SKM-1 (cell line): ENCODE data around the gene CD58.
A peak's percentile ranks its signal among the peaks of the same experiment; 100 is the strongest.

Experiments used
- DNase-seq: peaks from one replicate; lab custom pipeline; 2025; ENCODE audit not compliant: unreplicated experiment; lab: John Stamatoyannopoulos, UW

The CD58 gene

DNA sequence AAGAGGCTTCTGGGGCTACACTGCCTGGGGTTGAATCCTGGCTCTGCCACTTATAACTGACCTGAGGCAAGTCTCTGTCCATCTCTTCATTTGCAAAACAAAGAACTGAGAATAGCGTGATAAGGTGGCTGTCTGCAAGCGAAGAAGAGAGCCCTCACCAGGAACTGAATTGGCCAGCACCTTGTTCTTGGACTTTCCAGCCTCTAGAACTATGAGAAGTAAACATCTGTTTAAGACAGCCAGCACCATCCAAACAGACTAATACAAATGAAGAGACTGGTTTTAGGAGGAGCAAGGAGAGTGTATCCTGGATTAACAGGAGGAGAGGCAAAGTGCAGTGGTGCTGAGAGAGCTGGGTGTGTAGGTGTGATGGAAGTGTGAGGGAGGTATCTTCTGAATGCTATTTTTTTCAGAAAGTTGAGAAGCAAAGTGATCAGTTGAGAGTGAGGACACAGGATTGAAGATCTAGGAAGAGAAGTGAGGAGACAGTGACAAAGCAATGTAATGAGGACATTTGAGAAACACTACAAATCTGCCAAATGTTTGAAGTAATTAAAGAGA lies 59.3 kb downstream of the CD58 start:
- no peak for DNase-seq

DNA sequence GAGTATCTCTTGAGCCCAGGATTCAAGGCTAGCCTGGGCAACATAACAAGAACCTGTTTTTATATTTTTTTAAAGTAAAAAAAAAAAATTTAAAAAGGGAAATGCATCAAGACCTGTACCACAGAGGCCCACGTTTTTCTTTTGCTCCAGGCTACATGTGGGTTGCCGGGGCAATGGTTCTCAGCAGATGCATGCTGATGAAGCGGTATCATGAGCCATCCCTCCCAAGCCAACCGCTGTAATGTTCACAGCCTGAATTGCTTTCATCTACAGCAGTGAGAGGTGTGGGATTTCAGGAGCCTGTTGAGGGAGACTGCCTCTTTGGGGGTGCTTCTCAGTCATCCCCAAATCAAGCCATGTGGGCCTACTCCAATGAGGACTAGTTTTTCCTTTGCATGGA lies 60.5 kb downstream of the CD58 start:
- no peak for DNase-seq

DNA sequence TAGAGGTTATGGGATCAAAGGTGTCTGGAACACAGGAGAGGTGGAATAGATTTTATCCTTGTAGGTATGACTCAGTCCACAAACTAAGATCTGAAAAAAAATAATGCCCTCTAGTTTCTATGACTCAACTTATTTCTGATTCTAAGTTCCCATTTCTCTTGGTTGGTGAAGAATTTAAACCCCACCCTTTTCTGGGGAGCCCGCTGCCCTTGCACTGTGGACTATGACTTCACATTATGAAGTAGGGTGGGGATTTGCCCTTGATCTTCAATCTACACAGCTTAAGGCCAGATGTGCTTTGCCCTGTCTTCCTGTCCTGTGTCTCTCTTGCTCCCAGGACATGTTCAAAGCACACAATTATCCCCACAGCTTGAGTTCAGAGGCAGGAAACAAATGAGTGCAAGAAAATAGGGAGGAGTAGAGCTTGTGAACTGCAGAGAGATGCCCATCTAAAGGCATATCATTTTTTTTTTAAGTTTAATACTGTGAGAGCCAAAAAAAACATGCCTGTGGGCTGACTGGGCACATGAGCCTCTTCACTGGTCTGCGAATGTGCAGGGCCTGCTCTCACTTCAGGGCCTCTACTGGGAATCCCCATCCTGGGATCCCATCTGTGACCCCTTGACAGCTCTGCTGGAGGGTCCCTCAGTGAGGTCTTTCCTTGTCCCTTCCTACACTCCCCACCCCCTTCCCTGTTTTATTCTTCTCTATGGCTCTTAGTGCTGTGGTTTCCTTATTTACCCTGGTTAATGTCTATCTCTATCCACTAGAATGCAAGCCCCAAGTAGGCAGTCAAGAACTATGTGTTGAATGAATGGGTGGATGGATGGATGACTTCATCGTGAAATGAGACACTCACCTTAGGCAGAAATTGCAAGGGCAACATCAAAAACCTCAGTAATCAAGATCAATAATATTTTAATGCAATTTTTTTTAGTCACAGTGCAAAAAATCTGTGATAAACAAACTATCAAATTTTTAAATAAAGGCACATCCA lies 61.5 kb downstream of the CD58 start:
- no peak for DNase-seq

DNA sequence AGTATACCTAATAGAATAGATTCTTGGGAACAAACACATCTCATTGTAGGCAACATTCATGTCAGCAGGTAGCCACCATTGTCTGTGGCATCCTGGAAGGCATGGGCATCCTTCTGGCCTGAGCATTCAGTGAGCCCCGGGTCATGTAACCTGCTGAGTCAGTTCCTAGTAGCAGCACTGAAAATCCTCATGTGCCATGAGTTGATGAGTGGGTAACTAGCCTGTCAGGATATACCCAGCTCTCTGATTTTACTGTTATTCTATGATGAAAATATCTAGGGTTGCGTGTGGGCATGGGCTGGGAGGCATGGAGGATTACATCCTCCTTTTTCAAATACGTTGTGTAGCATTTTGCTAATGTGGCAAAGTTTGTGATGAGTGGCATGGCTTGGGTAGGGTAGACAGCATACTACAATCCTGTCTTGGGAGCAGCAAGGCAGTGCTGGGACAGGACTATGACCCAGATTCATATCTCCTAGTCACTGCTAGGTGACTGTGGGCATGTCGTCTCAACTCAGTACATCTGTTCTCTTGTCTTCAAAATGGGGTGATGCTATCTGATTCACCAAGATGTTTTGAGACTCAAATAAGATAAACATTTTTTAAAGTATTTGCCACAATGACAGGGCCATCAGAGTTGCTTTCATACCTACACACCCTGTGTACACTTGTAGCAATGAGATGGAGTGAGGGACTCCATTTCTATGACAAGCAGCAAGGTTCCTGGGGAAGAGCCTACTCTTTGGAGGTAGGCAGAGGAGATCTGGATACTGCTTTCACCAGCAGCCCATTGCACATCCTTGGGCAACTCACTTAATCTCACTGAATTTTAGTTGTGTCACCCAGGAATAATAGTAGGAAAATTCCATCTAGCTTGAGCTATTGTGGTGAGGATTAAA lies 62.5 kb downstream of the CD58 start:
- DNase-seq: no peak

DNA sequence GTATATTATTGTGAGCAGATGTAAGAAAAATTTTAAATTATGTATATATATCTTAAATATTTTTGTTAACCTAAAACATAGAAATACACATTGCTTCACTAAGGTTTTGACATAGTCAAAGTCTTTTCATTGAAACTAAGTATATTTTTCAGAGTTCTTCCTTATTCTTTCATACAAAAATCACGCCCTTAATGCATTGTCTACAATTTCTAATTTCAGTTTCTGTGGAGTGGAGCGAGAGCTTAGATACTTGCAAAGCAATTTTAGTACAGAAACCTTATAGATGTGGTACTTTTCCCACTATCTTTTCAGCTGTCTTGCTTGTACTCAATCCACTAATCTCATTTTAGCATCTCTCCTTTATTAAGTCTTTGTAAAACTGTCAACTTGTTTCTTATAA lies 63.2 kb downstream of the CD58 start:
- DNase-seq: no peak

DNA sequence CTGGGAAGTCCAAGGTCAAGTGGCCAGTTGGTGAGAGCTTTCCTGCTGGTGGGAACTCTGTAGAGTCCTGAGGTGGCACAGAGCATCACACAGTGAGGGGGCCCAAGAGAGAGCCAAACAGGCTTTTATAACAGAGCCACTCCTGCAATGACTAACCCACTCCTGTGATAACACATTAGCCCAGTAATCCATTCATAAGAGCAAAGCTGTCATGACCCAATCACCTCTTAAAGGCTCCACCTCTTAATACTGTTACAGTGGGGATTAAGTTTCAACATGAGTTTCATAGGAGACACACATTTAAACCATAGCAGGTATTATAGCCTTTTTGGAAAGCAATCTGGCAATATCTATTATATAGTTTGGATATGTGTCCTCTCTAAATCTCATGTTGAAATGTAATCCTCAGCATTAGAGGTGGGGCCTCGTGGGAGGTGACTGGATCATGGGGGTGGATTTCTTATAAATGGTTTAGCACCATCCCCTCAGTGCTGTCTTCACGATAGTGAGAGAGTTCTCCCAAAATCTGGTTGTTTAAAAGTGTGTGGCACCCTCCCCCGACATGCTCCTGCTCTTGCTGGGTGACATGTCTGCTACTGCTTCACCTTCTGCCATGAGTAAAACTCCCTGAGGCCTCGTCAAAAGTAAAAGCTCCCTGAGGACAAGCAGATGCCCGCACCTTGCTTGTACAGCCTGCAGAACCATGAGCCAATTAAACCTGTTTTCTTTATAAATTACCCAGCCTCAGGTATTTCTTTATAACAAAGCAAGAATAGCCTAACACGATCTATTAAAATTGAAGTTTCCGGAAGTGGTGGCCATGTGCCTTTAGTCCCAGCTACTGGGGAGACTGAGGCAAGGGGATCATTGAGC lies 64.5 kb downstream of the CD58 start:
- no peak for DNase-seq

DNA sequence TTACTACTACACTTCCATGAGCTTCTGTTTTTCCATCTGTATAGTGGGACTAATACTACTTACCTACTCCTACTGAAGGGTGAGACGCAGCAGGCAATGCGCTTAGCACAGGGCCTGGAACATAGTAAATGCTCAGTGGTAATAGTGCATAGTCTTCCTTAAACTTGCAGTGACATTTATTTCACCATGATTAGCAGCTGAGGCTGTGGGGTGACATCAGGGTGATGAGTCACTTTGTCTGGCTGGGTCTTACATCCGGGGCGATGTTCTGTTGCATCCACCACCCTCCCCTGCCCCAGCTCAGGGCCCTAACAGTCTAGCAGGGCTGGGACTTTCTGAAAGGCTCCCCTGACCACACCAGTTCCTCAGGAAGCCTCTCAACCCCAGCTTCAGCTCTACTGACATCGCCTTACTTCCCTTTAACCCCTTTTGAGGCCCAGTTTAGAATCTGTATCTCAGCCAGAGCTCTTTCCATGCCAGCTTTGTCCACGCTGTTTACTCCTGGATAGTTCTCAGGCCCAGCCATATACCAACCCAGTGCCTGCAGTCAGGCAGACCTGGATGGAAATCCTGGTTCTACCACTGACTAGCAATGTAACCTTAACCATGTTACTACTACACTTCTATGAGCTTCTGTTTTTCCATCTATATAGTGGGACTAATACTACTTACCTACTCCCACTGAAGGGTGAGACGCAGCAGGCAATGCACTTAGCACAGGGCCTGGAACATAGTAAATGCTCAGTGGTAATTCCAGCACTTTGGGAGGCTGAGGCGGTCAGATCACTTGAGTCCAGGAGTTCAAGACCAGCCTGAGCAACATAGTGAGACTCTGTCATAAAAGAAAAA lies 66.3 kb downstream of the CD58 start:
- peak; percentile 98 for DNase-seq

DNA sequence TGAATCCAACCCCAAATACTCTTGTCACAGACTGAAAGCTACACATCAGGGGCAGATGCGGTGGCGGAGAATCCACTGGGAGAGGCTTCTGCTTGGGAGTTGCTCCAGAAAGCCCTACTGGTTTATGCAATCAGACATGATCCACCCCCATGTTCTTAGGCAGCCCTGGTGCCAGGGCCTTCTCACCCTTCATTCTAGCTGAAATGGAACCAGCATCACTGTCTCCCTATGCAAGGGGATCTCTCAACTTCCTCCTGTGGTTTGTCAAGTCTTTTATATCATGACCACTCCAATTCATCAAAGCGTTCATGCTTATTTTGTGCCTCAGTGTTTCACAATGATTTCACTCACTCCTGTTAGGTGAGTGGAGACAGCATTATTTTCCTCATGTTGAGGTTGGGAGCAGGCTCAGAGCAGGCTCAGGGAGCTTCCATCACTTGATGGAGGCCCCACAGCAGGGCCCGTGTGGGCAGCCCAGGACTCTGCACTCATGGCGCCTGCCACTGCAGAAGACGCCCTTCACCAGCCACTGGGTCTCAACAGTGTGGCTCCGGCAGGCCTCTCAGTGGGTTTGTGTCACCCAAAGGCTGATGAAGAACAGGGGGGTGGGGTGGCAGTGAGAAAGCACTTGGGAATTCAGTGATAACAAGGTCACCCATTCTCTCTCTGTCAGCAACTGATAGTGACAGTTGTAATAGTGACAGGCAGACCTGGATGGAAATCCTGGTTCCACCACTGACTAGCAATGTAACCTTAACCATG lies 67.1 kb downstream of the CD58 start:
- peak; percentile 20 for DNase-seq

DNA sequence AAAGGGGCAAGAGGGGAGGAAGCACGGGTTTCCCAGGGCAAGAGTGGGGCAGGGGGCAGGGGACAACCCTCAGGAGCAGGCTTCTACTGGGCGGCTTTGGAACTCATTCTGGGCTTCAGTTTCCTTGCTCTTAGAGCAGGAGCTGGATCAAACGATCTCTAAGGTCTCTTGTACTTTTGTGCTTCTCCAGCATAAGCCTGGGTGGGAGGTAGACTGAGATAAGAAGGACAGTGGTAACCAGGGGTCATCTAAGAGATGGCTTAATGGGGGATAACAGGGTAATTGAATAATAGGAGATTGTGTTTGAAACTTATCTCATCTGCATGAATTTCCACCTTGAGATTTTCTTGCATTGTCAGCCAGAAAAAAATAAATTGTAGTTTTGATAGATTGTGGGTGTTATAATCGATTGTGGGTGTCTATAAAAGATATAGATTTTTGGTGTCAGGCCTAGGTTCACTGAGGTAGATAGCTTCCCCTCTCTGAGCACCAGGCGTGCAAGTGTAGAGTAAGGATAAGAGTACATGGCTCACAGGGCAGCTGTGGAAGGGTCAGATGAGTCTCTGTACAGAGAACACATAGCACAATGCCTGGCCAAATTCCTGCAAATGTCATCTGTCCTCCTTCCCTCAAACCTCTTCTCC lies 68.0 kb downstream of the CD58 start:
- no peak for DNase-seq

DNA sequence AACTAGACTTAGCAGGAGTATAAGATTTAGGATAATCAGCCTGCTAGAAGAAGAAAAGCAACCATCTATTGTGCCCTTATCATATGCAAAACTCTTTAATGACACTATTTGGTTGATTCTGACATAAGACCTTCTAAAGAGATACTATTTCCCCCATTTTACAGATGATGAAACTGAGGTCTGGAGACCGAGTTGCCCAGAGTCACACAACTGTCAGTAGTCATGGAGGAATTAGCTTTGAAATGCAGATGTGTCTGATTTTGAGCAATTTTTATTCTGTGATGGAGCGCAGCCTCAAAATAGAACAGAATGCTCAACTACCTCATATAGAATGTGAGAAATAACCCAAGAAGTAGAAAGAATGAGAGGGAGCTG lies 69.0 kb downstream of the CD58 start:
- no peak for DNase-seq

DNA sequence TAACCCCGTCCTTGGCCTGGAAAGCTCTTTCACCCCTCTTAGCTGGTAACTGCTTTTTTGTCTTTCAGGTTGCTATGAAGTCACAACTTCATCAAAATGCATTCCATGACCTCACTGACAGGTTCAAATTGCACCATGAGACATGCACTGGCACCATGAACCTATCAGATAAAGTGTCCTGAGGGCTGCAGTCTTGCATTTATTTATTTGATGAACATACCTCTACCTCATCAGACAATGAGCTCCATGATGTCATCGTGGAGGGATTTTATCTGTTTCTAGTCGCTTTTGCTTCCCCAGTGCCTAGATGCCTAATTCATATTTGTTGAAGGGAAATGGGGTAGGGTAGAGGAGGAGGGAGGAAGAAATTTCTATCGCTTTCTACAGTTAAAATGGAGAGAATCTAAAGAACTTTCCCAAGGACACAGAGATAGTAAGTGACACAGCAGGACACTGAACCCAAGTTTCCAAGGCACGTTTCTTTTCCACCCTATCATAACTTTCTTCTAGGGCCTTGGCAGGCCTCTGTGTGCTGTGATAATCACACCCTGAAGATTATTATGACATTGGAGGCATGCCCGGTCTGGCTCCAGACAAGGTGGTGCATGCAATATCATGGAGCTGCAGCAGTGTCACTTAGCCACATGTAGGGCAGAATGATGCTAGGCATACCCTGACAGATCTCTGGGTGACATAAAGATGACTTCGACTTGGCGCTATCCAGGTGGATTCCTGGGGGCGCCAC lies 69.5 kb downstream of the CD58 start:
- DNase-seq: no peak

DNA sequence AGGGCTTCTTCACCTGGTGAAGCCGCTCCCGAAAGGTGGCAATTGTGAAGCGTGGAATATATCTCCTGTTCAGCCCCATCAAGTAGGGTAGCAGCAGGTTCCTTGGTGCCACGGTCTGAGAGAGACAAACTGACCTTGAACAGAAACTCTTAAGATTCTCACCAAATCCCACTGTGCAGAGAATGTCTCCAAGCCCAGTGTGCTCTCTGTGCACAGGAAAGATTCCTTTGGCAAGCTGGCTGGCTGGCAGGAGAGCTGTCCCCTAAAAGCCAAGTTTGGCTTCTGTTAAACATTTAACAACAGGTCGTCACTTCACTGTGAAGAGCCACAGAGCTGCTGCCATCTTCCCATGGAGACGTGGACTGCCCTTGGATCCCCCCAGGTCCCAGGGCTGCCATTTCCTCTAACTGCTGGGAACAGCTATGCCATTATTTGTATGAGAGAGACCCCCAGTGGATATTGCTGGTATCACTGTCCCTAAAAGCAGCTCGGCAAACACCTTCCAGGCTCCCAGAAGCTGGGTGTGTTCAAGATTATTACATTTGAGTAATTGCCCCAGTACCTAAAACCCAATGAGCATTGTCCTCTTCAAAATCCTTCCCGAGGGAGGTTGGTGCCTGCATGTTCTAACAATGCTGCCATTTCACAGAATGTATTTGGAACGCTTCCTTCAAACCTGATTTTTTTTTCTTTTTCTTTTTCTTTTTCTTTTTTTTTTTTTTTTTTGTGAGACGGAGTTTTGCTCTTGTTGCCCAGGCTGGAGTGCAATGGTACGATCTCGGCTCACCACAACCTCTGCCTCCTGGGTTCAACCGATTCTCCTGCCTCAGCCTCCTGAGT lies 71.8 kb downstream of the CD58 start:
- peak; percentile 71 for DNase-seq

DNA sequence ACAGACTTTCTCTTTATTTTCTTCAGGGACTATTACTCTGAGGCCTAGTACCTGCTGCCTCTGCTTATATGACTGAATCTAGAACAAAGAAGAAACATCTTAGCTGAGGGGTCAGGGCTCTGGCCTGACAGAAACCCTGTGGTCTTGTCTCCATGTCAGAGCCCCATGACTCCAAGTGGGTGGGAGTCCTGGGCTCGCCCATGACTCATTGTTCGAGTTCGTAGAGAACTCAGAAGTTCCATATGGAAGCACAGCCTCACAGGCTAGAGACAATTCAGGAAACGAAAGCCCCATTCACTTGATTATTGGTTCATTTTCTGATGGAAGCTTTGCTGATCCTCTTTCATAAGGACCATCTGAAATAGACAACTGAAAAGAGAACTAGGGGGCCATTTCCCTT lies 73.2 kb downstream of the CD58 start:
- no peak for DNase-seq

DNA sequence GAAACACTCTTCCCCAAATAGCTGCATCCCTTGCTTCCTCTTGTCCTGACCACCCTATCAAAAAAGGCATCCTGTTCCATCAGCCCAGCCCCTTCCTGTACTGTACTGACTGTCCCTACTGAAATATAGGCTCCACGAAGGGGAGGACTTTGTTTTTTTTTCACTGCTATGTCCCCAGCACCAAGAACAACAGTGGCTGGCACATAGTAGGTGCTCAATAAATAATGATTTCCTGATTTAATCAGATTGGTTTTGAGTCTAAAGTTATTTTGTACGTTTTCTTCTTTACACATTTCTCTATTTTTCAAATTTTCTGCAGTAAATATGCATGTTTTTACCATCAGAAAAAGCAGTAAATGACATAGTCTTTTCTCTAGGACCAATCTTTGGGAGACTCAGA lies 73.9 kb downstream of the CD58 start:
- no peak for DNase-seq

DNA sequence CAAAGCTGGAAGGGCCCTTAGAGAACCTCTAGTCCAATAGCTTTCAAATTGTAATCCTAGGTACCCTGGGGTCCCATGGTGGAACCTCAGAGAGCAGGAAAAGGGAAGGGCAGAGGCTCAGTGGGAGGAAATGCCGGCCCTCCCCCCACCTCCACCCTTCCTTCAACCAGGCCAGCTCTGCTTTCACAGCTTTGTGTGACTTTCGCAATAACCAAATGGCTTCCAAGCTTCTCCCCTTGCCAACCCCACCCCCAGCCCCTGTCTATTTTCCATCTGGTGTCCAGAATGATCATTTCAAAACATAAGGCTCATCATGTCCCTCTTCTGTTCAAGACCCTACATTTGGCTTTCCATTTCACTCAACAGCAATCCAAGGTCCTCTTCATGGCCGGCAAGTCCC lies 74.4 kb downstream of the CD58 start:
- DNase-seq: peak; percentile 53

DNA sequence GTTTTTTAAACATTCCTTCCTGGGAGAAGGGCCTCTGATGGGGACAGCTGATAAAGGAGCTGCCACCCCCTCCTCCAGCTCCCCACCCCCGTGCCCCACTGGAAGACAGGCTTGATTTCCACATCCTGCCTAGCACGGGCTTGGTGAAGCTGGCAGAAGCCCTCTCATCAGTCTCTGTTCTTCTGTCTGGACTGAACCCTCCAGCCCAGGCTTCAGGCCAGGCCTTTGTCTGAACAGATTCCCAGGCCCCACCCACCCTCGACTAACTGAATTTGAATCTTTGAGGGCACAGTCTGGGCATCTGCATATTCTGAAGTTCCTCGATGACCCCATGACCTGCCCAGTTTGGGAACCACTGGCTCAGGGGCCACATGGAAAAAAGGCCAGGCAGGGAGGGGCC lies 75.3 kb downstream of the CD58 start:
- DNase-seq: no peak

DNA sequence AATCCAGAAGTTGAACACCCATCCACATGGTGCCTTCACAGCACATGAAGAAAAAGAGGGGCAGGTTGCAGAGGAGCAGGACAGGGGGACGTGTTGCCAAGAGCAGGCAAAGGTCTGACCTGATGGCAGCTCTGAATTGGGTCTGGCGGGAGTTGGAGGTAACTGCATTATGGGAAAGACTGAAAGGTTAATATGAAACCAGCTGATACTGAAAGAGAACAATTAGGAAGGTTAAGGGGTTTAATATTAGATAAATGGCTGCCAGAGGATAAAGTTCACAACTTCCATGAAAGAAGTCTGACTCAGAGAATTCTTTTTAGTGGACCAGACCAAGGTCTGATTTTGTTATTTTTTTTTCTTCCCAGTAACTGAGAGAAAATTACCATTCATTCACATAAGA lies 76.1 kb downstream of the CD58 start:
- DNase-seq: no peak
